ENCODE measurements around the gene ADK. TPM values are rescaled to one million over a fixed set of nuclear protein-coding genes. Genes with fewer than 3 reads are reported as not detected.
"Not testable (repeated sequence)": the region's sequence is repeated elsewhere in the genome, so short reads cannot be mapped to it uniquely, and the experiment has no call there.

ADK gene
- total RNA-seq, 3 donors from 2014 or later (not counting 1 experiment from before 2014, with no cell fraction given) = 13.4 to 16.1 (median 14.1) TPM

DNA sequence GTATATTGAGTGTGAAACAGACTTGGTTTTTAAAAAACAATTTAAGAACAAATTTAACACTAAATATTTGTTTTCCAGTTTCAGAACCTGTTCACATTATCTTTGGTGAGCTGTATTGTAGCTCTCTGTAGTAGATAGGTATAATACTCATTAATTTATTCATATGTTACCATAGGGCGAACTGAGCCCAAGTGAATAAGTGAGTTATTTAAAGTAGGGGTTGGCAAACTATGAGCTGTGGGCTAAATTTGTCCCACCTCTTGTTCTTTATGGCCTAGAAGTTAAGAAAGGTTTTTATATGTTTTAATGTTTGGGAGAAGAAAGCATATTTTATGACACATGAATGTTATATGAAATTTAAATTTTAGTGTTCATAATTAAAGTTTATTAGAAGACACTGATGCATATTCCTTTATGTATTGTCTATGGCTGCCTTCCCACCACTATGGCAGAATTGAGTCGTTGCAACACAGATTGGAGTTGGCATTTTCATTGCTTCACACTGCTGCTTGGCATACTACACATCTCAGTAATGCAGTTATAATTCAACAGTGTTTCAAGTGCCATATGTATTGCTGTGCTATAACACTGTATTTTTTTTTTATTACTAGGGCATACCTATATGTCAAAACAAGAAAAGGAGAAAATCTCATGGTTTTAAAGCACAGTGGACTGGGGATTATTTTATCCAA is 146.5 kb downstream of the ADK start:
- no peaks in the 10 kb centered on the region for H3K36me3 ChIP-seq (ENCODE audit: control insufficient read depth, insufficient read depth, low read length)
- no peak for ATAC-seq
- TF ChIP-seq, protein P1, sequence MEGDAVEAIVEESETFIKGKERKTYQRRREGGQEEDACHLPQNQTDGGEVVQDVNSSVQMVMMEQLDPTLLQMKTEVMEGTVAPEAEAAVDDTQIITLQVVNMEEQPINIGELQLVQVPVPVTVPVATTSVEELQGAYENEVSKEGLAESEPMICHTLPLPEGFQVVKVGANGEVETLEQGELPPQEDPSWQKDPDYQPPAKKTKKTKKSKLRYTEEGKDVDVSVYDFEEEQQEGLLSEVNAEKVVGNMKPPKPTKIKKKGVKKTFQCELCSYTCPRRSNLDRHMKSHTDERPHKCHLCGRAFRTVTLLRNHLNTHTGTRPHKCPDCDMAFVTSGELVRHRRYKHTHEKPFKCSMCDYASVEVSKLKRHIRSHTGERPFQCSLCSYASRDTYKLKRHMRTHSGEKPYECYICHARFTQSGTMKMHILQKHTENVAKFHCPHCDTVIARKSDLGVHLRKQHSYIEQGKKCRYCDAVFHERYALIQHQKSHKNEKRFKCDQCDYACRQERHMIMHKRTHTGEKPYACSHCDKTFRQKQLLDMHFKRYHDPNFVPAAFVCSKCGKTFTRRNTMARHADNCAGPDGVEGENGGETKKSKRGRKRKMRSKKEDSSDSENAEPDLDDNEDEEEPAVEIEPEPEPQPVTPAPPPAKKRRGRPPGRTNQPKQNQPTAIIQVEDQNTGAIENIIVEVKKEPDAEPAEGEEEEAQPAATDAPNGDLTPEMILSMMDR (IDR thresholded peaks at IDR 0.05) = no peak
- H3K27ac Mint-ChIP-seq = no peak overlapping the region
- no peak overlapping the region for H3K27ac ChIP-seq (ENCODE audit: low read length)
- no peaks in the 10 kb centered on the region for H3K9me3 Mint-ChIP-seq
- H3K9me3 ChIP-seq (ENCODE audit: control insufficient read depth, insufficient read depth, low read length) = no peaks in the 10 kb centered on the region
- no peak for DNase-seq
- no peaks in the 10 kb centered on the region for H3K4me1 ChIP-seq (ENCODE audit: control insufficient read depth, insufficient read depth, low read length)
- no peaks in the 10 kb centered on the region for H3K27me3 Mint-ChIP-seq (ENCODE audit: low read depth in 2 of 2)
- no peak overlapping the region for H3K4me3 Mint-ChIP-seq
- intact Hi-C loops (cut with micrococcal nuclease) = no loop called here
- no peak overlapping the region for H3K4me3 ChIP-seq (ENCODE audit: low read length)
- peaks cover 5 to 9% of the 10 kb centered on the region in 2 donors for H3K4me1 Mint-ChIP-seq
- H3K27me3 ChIP-seq (ENCODE audit: control insufficient read depth, insufficient read depth, low read length) = no peaks in the 10 kb centered on the region
- WGBS (ENCODE audit: insufficient coverage) = 86% methylated on average over 2 of the region's 2 CpGs
- H3K36me3 Mint-ChIP-seq = no peaks in the 10 kb centered on the region

DNA sequence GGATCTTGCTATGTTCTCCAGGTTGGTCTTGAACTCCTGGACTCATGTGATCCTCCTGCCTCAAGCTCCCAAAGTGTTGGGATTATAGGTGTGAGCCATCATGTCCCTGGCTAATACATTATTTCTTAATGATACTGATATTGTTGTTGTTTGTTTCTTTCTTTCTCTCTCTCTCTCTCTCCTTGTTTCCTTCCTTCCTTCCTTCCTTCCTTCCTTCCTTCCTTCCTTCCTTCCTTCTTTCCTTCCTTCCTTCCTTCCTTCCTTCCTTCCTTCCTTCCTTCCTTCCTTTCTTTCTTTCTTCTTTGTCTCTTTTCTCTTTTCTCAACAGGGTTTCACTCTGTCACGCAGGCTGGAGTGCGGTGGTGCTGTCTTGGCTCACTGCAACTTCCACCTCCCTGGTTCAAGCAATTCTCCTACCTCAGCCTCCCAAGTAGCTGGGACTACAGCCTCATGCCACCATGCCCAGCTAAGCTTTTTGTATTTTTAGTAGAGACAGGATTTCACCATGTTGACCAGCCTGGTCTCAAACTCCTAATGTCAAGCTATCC is 149.1 kb downstream of the ADK start:
- H3K9me3 Mint-ChIP-seq; H3K27me3 ChIP-seq (ENCODE audit: control insufficient read depth, insufficient read depth, low read length); DNase-seq; H3K36me3 ChIP-seq (ENCODE audit: control insufficient read depth, insufficient read depth, low read length); H3K27ac ChIP-seq (ENCODE audit: low read length); H3K4me1 ChIP-seq (ENCODE audit: control insufficient read depth, insufficient read depth, low read length); H3K4me3 Mint-ChIP-seq; H3K27me3 Mint-ChIP-seq (ENCODE audit: low read depth in 2 of 2); H3K36me3 Mint-ChIP-seq; ATAC-seq; H3K4me3 ChIP-seq (ENCODE audit: low read length); H3K27ac Mint-ChIP-seq; intact Hi-C loops (cut with micrococcal nuclease); H3K9me3 ChIP-seq (ENCODE audit: control insufficient read depth, insufficient read depth, low read length); H3K4me1 Mint-ChIP-seq: not testable (repeated sequence)
- 78% methylated on average over 2 of the region's 2 CpGs for WGBS (ENCODE audit: insufficient coverage)

DNA sequence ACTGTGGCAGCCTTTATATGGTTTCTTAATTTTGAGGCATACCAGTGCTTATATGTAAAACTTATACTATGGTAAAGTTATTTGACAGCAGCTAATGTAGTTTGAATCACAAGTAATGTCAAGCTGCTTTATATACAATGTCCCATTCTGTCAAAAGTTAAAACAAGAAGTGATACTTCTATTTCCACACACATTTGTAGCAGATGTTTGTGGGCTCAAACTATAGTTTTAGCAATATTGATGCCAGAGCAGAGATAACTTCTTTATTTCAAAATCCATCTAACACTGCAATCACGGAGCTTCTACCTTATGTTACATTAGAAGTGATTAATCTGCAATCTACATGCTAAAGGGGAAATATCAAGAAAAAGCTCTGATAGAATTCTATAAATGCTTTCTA is 149.6 kb downstream of the ADK start:
- Mint-ChIP-seq H3K36me3 (no peaks in the 10 kb centered on the region), H3K27me3 (ENCODE audit: low read depth in 2 of 2) (no peaks in the 10 kb centered on the region), H3K4me1 (peaks cover 5 to 11% of the 10 kb centered on the region in 2 donors), H3K9me3 (no peaks in the 10 kb centered on the region), H3K4me3 (no peak overlapping the region), H3K27ac (no peak overlapping the region)
- Histone ChIP-seq H3K36me3 (ENCODE audit: control insufficient read depth, insufficient read depth, low read length) (no peaks in the 10 kb centered on the region), H3K9me3 (ENCODE audit: control insufficient read depth, insufficient read depth, low read length) (no peaks in the 10 kb centered on the region), H3K4me1 (ENCODE audit: control insufficient read depth, insufficient read depth, low read length) (no peaks in the 10 kb centered on the region), H3K4me3 (ENCODE audit: low read length) (no peak overlapping the region), H3K27me3 (ENCODE audit: control insufficient read depth, insufficient read depth, low read length) (no peaks in the 10 kb centered on the region), H3K27ac (ENCODE audit: low read length) (no peak overlapping the region)
- intact Hi-C loops (cut with micrococcal nuclease) = no loop called here
- WGBS (ENCODE audit: insufficient coverage) = no CpG with 5 or more reads among the region's 1 CpG
- TF ChIP-seq, protein P1 (IDR thresholded peaks at IDR 0.05) = no peak
- ATAC-seq (no peak), DNase-seq (no peak)

DNA sequence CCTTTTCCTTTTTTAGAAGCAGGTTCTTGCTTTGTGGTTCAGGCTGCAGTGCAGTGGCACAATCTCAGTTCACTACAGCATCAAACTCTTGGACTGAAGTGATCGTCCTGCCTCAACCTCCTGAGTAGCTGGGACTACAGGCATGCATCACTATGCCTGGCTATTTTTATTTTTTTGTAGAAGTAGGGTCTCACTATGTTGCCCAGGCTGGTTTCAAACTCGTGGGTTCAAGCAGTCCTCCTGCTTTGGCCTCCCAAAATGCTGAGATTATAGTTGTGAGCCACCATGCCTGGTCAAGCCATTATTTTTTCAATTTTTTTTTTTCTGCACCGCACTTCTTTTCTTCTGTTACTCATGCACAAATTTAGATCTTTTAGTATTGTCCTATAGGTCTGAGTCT is 154.7 kb downstream of the ADK start:
- H3K27ac Mint-ChIP-seq = no peak overlapping the region
- no peak overlapping the region for H3K4me3 Mint-ChIP-seq
- H3K36me3 ChIP-seq (ENCODE audit: control insufficient read depth, insufficient read depth, low read length) = no peaks in the 10 kb centered on the region
- H3K9me3 Mint-ChIP-seq = no peaks in the 10 kb centered on the region
- H3K9me3 ChIP-seq (ENCODE audit: control insufficient read depth, insufficient read depth, low read length) = no peaks in the 10 kb centered on the region
- no peak for ATAC-seq
- H3K36me3 Mint-ChIP-seq = no peaks in the 10 kb centered on the region
- H3K4me1 Mint-ChIP-seq = peaks cover 12 to 21% of the 10 kb centered on the region in 2 donors
- TF ChIP-seq, protein P1 (IDR thresholded peaks at IDR 0.05) = no peak
- no peaks in the 10 kb centered on the region for H3K4me1 ChIP-seq (ENCODE audit: control insufficient read depth, insufficient read depth, low read length)
- no peak for DNase-seq
- 58% methylated on average over 2 of the region's 3 CpGs for WGBS (ENCODE audit: insufficient coverage)
- no peaks in the 10 kb centered on the region for H3K27me3 ChIP-seq (ENCODE audit: control insufficient read depth, insufficient read depth, low read length)
- intact Hi-C loops (cut with micrococcal nuclease) = no loop called here
- no peaks in the 10 kb centered on the region for H3K27me3 Mint-ChIP-seq (ENCODE audit: low read depth in 2 of 2)
- no peak overlapping the region for H3K27ac ChIP-seq (ENCODE audit: low read length)
- no peak overlapping the region for H3K4me3 ChIP-seq (ENCODE audit: low read length)
